Retinal pigment epithelial cell (primary cell): ENCODE data around the gene TMPRSS11E.

Experiments used
- DNase-seq: peaks from one replicate; pipeline ENCODE4 v3.0.0-alpha.2; 2010; ENCODE audit warnings: low read depth
- H3K4me3 ChIP-seq: 2 replicates; pipeline ENCODE4 v1.5.1; 2011; ENCODE audit warnings: mild to moderate bottlenecking, low read length, control low read depth, moderate library complexity
- TF ChIP-seq, protein P1 (sequence below): conservative IDR thresholded peaks from 2 replicates; pipeline ENCODE4 v1.5.1; 2011; ENCODE audit warnings: low read depth, low read length, control low read depth, inconsistent platforms

TMPRSS11E gene

DNA sequence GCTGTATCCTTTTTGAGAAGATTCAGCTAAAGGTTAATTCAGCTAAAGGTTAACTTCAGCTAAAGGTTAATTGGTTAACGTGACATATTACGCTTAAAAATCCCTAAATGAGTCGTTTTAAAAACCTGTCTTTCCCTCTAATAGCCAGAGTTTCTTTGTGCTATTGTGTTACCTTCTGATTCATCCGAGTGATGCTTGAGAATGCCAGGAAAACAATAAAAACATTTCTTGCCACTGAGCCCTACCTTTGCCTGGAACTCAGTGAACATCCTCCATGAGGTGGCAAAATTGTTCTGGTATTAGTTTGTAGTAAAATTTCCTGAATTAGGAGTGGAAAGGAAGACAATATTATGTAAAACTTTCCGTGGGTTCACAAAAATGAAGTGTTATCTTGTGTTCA, 13.7 kb upstream of the TMPRSS11E start:
- DNase-seq, result no peak
- TF ChIP-seq, protein P1, sequence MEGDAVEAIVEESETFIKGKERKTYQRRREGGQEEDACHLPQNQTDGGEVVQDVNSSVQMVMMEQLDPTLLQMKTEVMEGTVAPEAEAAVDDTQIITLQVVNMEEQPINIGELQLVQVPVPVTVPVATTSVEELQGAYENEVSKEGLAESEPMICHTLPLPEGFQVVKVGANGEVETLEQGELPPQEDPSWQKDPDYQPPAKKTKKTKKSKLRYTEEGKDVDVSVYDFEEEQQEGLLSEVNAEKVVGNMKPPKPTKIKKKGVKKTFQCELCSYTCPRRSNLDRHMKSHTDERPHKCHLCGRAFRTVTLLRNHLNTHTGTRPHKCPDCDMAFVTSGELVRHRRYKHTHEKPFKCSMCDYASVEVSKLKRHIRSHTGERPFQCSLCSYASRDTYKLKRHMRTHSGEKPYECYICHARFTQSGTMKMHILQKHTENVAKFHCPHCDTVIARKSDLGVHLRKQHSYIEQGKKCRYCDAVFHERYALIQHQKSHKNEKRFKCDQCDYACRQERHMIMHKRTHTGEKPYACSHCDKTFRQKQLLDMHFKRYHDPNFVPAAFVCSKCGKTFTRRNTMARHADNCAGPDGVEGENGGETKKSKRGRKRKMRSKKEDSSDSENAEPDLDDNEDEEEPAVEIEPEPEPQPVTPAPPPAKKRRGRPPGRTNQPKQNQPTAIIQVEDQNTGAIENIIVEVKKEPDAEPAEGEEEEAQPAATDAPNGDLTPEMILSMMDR, result no peak
- H3K4me3 ChIP-seq, result no peak overlapping the region

DNA sequence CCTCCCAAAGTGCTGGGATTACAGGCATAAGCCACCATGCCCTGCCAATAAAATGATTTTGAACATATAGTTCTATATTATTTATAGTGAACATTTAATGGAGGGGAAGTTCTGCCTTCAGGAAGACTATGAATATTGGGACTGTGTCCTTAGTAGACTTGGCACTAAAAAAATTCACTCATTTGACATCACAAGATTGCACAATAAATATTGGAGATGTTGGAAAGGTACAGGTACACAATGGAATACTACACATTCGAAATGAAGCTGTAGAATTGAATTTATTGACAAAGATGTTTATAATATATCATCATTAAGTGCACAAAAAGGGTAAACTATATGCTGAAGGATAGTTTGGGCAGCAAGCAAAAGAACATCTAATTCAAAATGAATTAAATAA, 13.0 kb upstream of the TMPRSS11E start:
- no peak for DNase-seq
- no peak overlapping the region for H3K4me3 ChIP-seq

DNA sequence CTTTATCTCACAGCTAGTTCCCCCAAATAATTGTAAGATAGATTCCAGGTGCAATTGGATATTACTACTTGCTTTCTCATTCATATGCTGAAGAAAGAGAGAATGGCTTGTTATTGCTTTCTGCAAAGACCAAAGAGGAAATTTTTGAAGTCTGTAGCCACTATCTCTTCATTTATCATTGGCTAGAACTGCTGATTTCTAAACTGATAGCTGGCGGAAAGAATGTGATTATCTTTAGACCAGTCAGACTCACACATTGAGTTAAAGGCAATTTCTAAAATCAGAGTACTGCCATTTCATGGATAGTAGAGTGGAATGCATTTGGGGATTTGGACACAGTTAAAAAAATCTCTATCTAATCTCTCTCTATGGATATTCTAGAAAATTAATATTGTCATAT, 12.4 kb upstream of the TMPRSS11E start:
- TF ChIP-seq, protein P1, result no peak
- DNase-seq, result no peak
- no peak overlapping the region for H3K4me3 ChIP-seq

More for the DNA sequence above, 13.0 kb upstream of the TMPRSS11E start:
- TF ChIP-seq, protein P1, result no peak

DNA sequence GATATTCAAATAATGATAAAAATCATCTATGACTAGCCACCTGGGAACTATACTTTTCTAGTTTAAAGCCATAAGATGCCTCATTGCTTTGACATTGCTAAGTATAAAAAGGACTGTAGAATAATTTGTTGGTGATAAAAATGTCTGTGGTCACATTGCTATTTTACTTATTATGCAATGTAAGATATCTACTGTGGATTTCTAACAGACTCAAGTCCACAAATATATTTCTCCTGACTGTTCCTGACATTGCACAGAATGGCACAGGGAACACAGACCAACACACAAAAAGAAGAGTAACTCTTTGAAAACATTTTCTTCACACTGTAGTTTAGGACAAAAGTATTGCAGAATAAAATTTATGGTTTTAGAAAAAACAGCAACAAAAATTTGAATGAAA, 2.2 kb upstream of the TMPRSS11E start:
- TF ChIP-seq, protein P1, result no peak
- no peak for DNase-seq
- no peak overlapping the region for H3K4me3 ChIP-seq

DNA sequence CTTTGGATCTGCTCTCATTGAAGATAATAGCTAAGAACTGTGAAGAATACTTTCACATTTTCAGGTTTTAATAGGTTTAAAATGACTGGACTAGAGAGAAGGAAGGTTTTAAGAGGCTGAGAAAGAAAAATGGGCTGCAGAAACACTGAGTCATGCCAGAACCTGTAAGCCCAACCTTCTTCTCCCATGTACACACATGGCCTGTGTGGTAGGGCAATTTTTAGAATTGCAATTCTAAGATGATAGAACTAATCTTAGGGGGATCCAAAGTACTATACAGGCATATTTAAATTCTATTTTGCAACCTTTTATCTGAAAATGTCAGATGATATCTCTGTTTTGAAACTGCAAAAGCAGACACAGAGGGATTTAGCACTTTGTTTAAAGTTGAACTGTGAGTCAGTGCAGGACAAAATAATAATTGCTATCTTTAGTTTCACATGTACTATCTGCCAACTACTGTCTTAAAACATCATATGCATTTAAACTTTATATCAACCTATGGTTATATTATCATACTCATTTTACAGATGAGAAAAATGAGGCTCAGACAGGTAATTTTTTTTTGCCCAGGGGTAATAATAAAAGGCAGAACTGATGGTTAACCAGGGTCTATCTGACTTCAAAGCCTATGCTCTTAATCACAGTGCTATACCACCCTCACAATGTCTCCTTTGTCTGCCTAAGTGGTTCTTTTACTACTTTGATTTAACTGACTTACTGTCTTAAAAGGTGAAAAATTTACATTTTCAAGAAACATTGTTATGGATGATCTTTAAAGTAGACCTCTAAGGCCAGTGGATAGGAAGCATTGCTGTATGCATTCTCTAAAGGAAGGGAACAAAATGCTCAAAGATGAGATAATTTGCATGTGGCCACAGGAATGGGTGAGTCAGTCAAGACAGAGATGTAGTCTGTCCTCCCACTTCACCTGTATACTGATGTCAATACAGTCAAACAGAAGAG, 4.3 kb downstream of the TMPRSS11E start:
- DNase-seq, result no peak
- TF ChIP-seq, protein P1, result no peak

DNA sequence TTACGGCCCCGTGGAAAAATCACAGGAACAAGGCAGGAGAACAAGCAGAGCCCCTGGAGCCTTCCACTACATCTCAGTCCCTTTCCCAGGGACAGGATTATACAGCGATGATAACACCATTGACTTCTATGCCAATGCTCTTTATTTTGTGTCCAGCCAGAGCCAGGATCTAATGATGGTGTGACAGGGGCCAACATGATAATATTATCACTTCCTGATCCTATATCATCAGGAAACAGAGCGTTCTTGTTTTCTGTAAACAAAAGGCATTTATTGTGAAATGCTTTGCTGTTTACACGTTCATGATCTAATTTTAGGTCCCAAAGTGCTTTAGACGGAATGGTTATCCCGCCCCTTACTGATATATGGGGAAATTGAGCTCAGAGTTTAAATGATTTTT, 12.8 kb downstream of the TMPRSS11E start:
- H3K4me3 ChIP-seq, result no peak overlapping the region
- TF ChIP-seq, protein P1, result no peak
- no peak for DNase-seq

More for the DNA sequence above, 4.3 kb downstream of the TMPRSS11E start:
- H3K4me3 ChIP-seq, result no peak overlapping the region

DNA sequence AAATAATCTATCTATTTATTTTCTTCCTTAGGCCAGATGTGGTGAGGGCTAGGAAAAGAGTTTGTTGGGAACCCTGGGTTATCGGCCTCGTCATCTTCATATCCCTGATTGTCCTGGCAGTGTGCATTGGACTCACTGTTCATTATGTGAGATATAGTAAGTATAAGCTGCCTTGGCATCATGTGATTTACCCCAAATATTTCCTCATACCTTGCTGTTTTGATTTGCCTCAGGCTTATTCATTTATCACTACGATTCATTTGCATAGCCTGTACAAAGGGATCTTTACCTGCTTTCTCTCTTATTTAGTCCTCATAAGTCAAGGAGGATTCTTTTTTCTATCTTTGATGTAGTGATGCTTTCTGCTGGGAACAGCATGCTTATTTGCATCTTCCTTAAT, 14.5 kb downstream of the TMPRSS11E start:
- DNase-seq, result no peak
- TF ChIP-seq, protein P1, result no peak
- H3K4me3 ChIP-seq, result no peak overlapping the region
